ENCODE results near the gene RNF212. TPM values are rescaled to one million over a fixed set of nuclear protein-coding genes. Genes with fewer than 3 reads are reported as not detected.

RNF212 gene
- total and polyA plus RNA-seq, 10 of the 15 experiments (the other 5 are each of a cell fraction or from before 2014, with no cell fraction given): not detected

DNA sequence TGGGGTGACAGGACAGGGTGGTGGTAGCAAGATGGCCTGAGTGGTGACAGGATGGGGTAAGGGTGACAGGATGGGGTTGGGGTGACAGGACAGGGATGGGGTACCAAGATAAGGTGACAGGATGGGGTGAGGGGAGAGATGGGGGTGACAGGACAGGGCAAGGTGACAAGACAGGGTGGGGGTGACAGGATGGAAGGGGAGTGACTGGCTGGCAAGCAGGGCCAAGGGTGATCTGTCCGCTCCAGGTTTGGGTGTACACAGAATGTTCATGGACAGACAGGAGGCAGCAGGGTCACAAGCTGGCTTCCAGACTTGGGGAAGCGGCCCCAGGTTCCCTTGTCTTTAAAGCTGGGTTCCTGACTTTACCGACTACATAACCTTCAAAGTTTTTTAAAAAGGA lies 23.3 kb downstream of the RNF212 start:
- BruUV-seq (replicated peaks): no TSS peak
- CTCF ChIA-PET: no interaction called here
- no peak overlapping the region for H3K4me2 ChIP-seq (ENCODE audit: control insufficient read depth, insufficient read depth)
- in situ Hi-C loops (cut with MboI) (no loop called here), intact Hi-C loops (cut with micrococcal nuclease; ENCODE audit: unreplicated experiment) (no loop called here)
- TF ChIP-seq BCL11A (IDR thresholded peaks at IDR 0.05; ENCODE audit: low read depth, low read length) (no peak), TCF7 (IDR thresholded peaks at IDR 0.05; ENCODE audit: borderline replicate concordance) (no peak), CREM (IDR thresholded peaks at IDR 0.05; ENCODE audit: low read depth) (no peak), WRNIP1 (IDR thresholded peaks at IDR 0.05; ENCODE audit: borderline replicate concordance, low read depth, low read length) (no peak), CHD4 (IDR thresholded peaks at IDR 0.05) (no peak), BACH1 (IDR thresholded peaks at IDR 0.05; ENCODE audit: borderline replicate concordance) (no peak), POU2F2 (IDR thresholded peaks at IDR 0.05; ENCODE audit: borderline replicate concordance, low read depth, low read length) (no peak), SMAD1 (IDR thresholded peaks at IDR 0.05; ENCODE audit: low read depth, partially characterized antibody) (no peak), ZZZ3 (IDR thresholded peaks at IDR 0.05; ENCODE audit: control insufficient read depth, insufficient read length, low read depth) (no peak)
- TF ChIP-seq, protein P1, sequence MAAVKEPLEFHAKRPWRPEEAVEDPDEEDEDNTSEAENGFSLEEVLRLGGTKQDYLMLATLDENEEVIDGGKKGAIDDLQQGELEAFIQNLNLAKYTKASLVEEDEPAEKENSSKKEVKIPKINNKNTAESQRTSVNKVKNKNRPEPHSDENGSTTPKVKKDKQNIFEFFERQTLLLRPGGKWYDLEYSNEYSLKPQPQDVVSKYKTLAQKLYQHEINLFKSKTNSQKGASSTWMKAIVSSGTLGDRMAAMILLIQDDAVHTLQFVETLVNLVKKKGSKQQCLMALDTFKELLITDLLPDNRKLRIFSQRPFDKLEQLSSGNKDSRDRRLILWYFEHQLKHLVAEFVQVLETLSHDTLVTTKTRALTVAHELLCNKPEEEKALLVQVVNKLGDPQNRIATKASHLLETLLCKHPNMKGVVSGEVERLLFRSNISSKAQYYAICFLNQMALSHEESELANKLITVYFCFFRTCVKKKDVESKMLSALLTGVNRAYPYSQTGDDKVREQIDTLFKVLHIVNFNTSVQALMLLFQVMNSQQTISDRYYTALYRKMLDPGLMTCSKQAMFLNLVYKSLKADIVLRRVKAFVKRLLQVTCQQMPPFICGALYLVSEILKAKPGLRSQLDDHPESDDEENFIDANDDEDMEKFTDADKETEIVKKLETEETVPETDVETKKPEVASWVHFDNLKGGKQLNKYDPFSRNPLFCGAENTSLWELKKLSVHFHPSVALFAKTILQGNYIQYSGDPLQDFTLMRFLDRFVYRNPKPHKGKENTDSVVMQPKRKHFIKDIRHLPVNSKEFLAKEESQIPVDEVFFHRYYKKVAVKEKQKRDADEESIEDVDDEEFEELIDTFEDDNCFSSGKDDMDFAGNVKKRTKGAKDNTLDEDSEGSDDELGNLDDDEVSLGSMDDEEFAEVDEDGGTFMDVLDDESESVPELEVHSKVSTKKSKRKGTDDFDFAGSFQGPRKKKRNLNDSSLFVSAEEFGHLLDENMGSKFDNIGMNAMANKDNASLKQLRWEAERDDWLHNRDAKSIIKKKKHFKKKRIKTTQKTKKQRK (IDR thresholded peaks at IDR 0.05; ENCODE audit: low read depth, low read length): no peak
- TF ChIP-seq, protein P2, sequence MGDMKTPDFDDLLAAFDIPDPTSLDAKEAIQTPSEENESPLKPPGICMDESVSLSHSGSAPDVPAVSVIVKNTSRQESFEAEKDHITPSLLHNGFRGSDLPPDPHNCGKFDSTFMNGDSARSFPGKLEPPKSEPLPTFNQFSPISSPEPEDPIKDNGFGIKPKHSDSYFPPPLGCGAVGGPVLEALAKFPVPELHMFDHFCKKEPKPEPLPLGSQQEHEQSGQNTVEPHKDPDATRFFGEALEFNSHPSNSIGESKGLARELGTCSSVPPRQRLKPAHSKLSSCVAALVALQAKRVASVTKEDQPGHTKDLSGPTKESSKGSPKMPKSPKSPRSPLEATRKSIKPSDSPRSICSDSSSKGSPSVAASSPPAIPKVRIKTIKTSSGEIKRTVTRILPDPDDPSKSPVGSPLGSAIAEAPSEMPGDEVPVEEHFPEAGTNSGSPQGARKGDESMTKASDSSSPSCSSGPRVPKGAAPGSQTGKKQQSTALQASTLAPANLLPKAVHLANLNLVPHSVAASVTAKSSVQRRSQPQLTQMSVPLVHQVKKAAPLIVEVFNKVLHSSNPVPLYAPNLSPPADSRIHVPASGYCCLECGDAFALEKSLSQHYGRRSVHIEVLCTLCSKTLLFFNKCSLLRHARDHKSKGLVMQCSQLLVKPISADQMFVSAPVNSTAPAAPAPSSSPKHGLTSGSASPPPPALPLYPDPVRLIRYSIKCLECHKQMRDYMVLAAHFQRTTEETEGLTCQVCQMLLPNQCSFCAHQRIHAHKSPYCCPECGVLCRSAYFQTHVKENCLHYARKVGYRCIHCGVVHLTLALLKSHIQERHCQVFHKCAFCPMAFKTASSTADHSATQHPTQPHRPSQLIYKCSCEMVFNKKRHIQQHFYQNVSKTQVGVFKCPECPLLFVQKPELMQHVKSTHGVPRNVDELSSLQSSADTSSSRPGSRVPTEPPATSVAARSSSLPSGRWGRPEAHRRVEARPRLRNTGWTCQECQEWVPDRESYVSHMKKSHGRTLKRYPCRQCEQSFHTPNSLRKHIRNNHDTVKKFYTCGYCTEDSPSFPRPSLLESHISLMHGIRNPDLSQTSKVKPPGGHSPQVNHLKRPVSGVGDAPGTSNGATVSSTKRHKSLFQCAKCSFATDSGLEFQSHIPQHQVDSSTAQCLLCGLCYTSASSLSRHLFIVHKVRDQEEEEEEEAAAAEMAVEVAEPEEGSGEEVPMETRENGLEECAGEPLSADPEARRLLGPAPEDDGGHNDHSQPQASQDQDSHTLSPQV (IDR thresholded peaks at IDR 0.05): no peak
- POLR2A ChIA-PET: no interaction called here
- H3K36me3 ChIP-seq (ENCODE audit: control insufficient read depth in 2 of 2, insufficient read depth in 2 of 2, low read length in 1 of 2): no peaks in the 10 kb centered on the region
- H2AFZ ChIP-seq (ENCODE audit: control insufficient read depth, low read depth, low read length): no peak overlapping the region
- RAD21 ChIA-PET (ENCODE audit: unreplicated experiment): no interaction called here
- FAIRE-seq (no peak), DNase-seq (ENCODE audit: low read depth, low spot score) (no peak), ATAC-seq (no peak)
- no peaks in the 10 kb centered on the region for H3K27me3 ChIP-seq (replicated peaks in 1 of 2; ENCODE audit: control insufficient read depth in 2 of 2, insufficient read depth in 2 of 2, low read length in 1 of 2)
- H3K4me3 ChIP-seq: no peak overlapping the region
- H3K27ac ChIP-seq (ENCODE audit: control insufficient read depth, insufficient read depth): no peak overlapping the region
- SMC1A ChIA-PET (ENCODE audit: uncharacterized antibody, unreplicated experiment): no interaction called here
- H3K9ac ChIP-seq (ENCODE audit: control insufficient read depth, insufficient read depth, low read length): no peak overlapping the region
- no peaks in the 10 kb centered on the region; the same call in 2 of the 3 replicates for H3K9me3 ChIP-seq (replicated peaks; ENCODE audit: control insufficient read depth, insufficient read depth, low read length)
- no peaks in the 10 kb centered on the region for H3K4me1 ChIP-seq (ENCODE audit: control insufficient read depth, insufficient read depth, low read length)
- H4K20me1 ChIP-seq (ENCODE audit: control insufficient read depth, insufficient read depth): no peaks in the 10 kb centered on the region
- H3K79me2 ChIP-seq (ENCODE audit: control insufficient read depth, insufficient read depth, low read length): no peaks in the 10 kb centered on the region
- 51% methylated on average over 3 of the region's 3 CpGs for WGBS (ENCODE audit: insufficient coverage, insufficient replicate concordance, low lambda C conversion rate, missing lambda C conversion rate)

All from GM12878 (cell line).